ENCODE measurements around the gene S100A5.

The S100A5 gene

DNA sequence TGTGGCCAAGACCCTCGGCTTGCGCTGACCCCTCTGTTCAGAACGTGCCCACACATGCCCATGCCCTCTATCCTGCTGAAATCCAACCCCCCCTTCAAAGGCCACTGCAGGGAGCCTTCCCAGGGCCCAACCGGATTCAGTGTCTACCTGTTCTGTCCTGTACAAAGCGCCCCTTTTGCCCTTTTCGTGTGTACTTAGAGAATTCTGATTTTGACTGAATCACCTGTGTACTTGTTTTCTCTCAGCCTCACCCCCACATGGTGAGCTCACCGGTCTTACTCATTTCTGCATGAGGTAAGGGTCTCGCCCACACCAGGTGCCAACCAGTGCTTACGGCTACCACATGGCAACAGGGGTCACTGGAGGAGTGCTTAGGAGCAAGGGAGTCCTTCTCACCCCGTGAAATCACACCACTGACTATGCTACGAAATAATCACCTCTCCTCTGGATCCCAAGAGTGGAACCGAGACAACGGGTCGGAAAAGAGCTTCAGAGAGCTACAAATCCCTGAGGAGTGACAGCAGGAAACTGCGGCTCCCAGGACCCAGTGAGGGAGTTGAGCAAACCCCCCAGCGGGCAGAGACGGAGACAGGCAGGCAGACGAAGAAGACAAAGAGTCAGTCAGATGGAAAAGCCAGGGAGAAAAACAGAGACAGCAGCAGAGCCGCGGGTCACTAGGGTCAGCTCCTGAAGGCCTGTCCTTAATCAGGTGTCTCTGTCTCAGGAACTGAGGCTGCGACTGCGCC lies 27.1 kb upstream of the S100A5 start (continued):
- TF ChIP-seq, protein P1, sequence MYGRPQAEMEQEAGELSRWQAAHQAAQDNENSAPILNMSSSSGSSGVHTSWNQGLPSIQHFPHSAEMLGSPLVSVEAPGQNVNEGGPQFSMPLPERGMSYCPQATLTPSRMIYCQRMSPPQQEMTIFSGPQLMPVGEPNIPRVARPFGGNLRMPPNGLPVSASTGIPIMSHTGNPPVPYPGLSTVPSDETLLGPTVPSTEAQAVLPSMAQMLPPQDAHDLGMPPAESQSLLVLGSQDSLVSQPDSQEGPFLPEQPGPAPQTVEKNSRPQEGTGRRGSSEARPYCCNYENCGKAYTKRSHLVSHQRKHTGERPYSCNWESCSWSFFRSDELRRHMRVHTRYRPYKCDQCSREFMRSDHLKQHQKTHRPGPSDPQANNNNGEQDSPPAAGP (tag by site-specific recombination; IDR thresholded peaks at IDR 0.05) = peak; percentile 69
- TF ChIP-seq, protein P2, sequence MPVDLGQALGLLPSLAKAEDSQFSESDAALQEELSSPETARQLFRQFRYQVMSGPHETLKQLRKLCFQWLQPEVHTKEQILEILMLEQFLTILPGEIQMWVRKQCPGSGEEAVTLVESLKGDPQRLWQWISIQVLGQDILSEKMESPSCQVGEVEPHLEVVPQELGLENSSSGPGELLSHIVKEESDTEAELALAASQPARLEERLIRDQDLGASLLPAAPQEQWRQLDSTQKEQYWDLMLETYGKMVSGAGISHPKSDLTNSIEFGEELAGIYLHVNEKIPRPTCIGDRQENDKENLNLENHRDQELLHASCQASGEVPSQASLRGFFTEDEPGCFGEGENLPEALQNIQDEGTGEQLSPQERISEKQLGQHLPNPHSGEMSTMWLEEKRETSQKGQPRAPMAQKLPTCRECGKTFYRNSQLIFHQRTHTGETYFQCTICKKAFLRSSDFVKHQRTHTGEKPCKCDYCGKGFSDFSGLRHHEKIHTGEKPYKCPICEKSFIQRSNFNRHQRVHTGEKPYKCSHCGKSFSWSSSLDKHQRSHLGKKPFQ (tag by site-specific recombination; IDR thresholded peaks at IDR 0.05) = no peak
- no peak for TF ChIP-seq ZNF837 (tag by site-specific recombination; IDR thresholded peaks at IDR 0.05)
- TF ChIP-seq ZBTB48 (tag by site-specific recombination; IDR thresholded peaks at IDR 0.05) = no peak
- no peak for TF ChIP-seq ZNF19 (tag by site-specific recombination; IDR thresholded peaks at IDR 0.05; ENCODE audit: low read depth)
- TF ChIP-seq ZNF623 (tag by site-specific recombination; IDR thresholded peaks at IDR 0.05) = no peak
- TF ChIP-seq ZNF404 (tag by site-specific recombination; IDR thresholded peaks at IDR 0.05) = no peak
- TF ChIP-seq OVOL3 (tag by site-specific recombination; IDR thresholded peaks at IDR 0.05) = no peak
- TF ChIP-seq ZNF138 (tag by site-specific recombination; IDR thresholded peaks at IDR 0.05; ENCODE audit: borderline replicate concordance) = no peak
- no peak for TF ChIP-seq HOXD13 (CRISPR knock-in tag; IDR thresholded peaks at IDR 0.05; ENCODE audit: borderline replicate concordance)
- no peak for TF ChIP-seq ZNF132 (tag by site-specific recombination; IDR thresholded peaks at IDR 0.05; ENCODE audit: borderline replicate concordance)
- TF ChIP-seq ZNF114 (tag by site-specific recombination; IDR thresholded peaks at IDR 0.05) = no peak
- TF ChIP-seq KLF8 (tag by site-specific recombination; IDR thresholded peaks at IDR 0.05) = 0 out of 2 replicates have a peak, but pooled peaks have one; percentile 55
- TF ChIP-seq, protein P3, sequence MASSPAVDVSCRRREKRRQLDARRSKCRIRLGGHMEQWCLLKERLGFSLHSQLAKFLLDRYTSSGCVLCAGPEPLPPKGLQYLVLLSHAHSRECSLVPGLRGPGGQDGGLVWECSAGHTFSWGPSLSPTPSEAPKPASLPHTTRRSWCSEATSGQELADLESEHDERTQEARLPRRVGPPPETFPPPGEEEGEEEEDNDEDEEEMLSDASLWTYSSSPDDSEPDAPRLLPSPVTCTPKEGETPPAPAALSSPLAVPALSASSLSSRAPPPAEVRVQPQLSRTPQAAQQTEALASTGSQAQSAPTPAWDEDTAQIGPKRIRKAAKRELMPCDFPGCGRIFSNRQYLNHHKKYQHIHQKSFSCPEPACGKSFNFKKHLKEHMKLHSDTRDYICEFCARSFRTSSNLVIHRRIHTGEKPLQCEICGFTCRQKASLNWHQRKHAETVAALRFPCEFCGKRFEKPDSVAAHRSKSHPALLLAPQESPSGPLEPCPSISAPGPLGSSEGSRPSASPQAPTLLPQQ (tag by site-specific recombination; IDR thresholded peaks at IDR 0.05) = no peak
- TF ChIP-seq ZNF223 (tag by site-specific recombination; IDR thresholded peaks at IDR 0.05) = no peak
- no peak for TF ChIP-seq ZNF324 (tag by site-specific recombination; IDR thresholded peaks at IDR 0.05)
- peak; percentile 16; the same call in 1 of the 2 replicates for TF ChIP-seq ZNF366 (tag by site-specific recombination; conservative IDR thresholded peaks at IDR 0.05)
- TF ChIP-seq SETDB1 (IDR thresholded peaks at IDR 0.05; ENCODE audit: insufficient read length, low read length) = no peak
- peak; percentile 75; the same call in 1 of the 2 replicates for TF ChIP-seq SCRT2 (tag by site-specific recombination; IDR thresholded peaks at IDR 0.05)
- TF ChIP-seq, protein P4, sequence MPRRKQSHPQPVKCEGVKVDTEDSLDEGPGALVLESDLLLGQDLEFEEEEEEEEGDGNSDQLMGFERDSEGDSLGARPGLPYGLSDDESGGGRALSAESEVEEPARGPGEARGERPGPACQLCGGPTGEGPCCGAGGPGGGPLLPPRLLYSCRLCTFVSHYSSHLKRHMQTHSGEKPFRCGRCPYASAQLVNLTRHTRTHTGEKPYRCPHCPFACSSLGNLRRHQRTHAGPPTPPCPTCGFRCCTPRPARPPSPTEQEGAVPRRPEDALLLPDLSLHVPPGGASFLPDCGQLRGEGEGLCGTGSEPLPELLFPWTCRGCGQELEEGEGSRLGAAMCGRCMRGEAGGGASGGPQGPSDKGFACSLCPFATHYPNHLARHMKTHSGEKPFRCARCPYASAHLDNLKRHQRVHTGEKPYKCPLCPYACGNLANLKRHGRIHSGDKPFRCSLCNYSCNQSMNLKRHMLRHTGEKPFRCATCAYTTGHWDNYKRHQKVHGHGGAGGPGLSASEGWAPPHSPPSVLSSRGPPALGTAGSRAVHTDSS (tag by site-specific recombination; IDR thresholded peaks at IDR 0.05) = no peak
- TF ChIP-seq ZBTB21 (tag by site-specific recombination; IDR thresholded peaks at IDR 0.05) = no peak
- no peak for TF ChIP-seq ZNF549 (tag by site-specific recombination; IDR thresholded peaks at IDR 0.05)
- TF ChIP-seq ZNF311 (tag by site-specific recombination; IDR thresholded peaks at IDR 0.05; ENCODE audit: borderline replicate concordance) = no peak
- TF ChIP-seq ZNF155 (tag by site-specific recombination; IDR thresholded peaks at IDR 0.05) = no peak
- TF ChIP-seq HOXC10 (CRISPR knock-in tag; IDR thresholded peaks at IDR 0.05) = no peak
- TF ChIP-seq ZNF184 (tag by site-specific recombination; IDR thresholded peaks at IDR 0.05) = peak; percentile 43; the same call in 1 of the 2 replicates
- TF ChIP-seq ZSCAN30 (tag by site-specific recombination; IDR thresholded peaks at IDR 0.05) = no peak
- no peak for TF ChIP-seq ZNF585B (tag by site-specific recombination; IDR thresholded peaks at IDR 0.05)
- TF ChIP-seq, protein P5, sequence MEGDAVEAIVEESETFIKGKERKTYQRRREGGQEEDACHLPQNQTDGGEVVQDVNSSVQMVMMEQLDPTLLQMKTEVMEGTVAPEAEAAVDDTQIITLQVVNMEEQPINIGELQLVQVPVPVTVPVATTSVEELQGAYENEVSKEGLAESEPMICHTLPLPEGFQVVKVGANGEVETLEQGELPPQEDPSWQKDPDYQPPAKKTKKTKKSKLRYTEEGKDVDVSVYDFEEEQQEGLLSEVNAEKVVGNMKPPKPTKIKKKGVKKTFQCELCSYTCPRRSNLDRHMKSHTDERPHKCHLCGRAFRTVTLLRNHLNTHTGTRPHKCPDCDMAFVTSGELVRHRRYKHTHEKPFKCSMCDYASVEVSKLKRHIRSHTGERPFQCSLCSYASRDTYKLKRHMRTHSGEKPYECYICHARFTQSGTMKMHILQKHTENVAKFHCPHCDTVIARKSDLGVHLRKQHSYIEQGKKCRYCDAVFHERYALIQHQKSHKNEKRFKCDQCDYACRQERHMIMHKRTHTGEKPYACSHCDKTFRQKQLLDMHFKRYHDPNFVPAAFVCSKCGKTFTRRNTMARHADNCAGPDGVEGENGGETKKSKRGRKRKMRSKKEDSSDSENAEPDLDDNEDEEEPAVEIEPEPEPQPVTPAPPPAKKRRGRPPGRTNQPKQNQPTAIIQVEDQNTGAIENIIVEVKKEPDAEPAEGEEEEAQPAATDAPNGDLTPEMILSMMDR (tag by site-specific recombination; IDR thresholded peaks at IDR 0.05) = no peak
- TF ChIP-seq, protein P6, sequence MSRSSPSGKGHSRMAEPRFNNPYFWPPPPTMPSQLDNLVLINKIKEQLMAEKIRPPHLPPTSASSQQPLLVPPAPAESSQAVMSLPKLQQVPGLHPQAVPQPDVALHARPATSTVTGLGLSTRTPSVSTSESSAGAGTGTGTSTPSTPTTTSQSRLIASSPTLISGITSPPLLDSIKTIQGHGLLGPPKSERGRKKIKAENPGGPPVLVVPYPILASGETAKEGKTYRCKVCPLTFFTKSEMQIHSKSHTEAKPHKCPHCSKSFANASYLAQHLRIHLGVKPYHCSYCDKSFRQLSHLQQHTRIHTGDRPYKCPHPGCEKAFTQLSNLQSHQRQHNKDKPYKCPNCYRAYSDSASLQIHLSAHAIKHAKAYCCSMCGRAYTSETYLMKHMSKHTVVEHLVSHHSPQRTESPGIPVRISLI (tag by site-specific recombination; IDR thresholded peaks at IDR 0.05) = no peak
- TF ChIP-seq, protein P7, sequence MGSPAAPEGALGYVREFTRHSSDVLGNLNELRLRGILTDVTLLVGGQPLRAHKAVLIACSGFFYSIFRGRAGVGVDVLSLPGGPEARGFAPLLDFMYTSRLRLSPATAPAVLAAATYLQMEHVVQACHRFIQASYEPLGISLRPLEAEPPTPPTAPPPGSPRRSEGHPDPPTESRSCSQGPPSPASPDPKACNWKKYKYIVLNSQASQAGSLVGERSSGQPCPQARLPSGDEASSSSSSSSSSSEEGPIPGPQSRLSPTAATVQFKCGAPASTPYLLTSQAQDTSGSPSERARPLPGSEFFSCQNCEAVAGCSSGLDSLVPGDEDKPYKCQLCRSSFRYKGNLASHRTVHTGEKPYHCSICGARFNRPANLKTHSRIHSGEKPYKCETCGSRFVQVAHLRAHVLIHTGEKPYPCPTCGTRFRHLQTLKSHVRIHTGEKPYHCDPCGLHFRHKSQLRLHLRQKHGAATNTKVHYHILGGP (tag by site-specific recombination; IDR thresholded peaks at IDR 0.05) = no peak
- TF ChIP-seq ZNF302 (tag by site-specific recombination; IDR thresholded peaks at IDR 0.05; ENCODE audit: low read depth) = no peak
